Liver (tissue), 9 donors: ENCODE measurements around the gene KIF17. TPM values are rescaled to one million over a fixed set of nuclear protein-coding genes. Genes with fewer than 3 reads are reported as not detected.

ENCODE experiments used
- DNase-seq: peaks from one replicate; pipeline ENCODE4 v3.0.0-alpha.2; 2017; ENCODE audit warnings: low spot score
- H3K27ac ChIP-seq, 2 donors: one replicate each; pipeline ENCODE4 v1.7.0; 2013; ENCODE audit warnings: inconsistent platforms in 2 of 2, low read length in 2 of 2, control low read depth in 1 of 2, low read depth in 1 of 2, mild to moderate bottlenecking in 1 of 2
- H3K27me3 ChIP-seq, 4 donors: one replicate each; pipeline versions ENCODE4 v1.6.1 to v1.7.0; 2013; ENCODE audit warnings: low read length in 3 of 4, inconsistent platforms in 1 of 4, mild to moderate bottlenecking in 1 of 4, moderate library complexity in 1 of 4; ENCODE audit not compliant: control insufficient read depth in 4 of 4, insufficient read depth in 4 of 4
- H3K36me3 ChIP-seq, 4 donors: one replicate each; pipeline versions ENCODE4 v1.6.1 to v1.7.0; 2013; ENCODE audit warnings: low read length in 3 of 4, mild to moderate bottlenecking in 3 of 4, low read depth in 1 of 4, moderate library complexity in 1 of 4; ENCODE audit not compliant: control insufficient read depth in 4 of 4, insufficient read depth in 3 of 4
- H3K4me1 ChIP-seq, 4 donors: one replicate each; pipeline versions ENCODE4 v1.6.1 to v1.7.0; 2013; ENCODE audit warnings: low read length in 3 of 4, mild to moderate bottlenecking in 3 of 4, moderate library complexity in 1 of 4; ENCODE audit not compliant: control insufficient read depth in 4 of 4, insufficient read depth in 4 of 4
- H3K4me3 ChIP-seq, 3 donors: one replicate each; pipeline versions ENCODE4 v1.6.1 to v1.7.0; 2013; ENCODE audit warnings: low read length in 3 of 3, control low read depth in 1 of 3, low read depth in 1 of 3, mild to moderate bottlenecking in 1 of 3
- H3K9ac ChIP-seq, 2 donors: one replicate each; pipeline ENCODE4 v1.7.0; 2013; ENCODE audit warnings: low read length in 2 of 2, mild to moderate bottlenecking in 2 of 2, moderate library complexity in 2 of 2, control low read depth in 1 of 2, low read depth in 1 of 2
- H3K9me3 ChIP-seq, 4 donors: one replicate each; pipeline versions ENCODE4 v1.6.1 to v1.7.0; 2013; ENCODE audit warnings: low read length in 3 of 4; ENCODE audit not compliant: control insufficient read depth in 4 of 4
- CTCF ChIP-seq: fragments of 150-350 bp; IDR thresholded peaks from 2 replicates; pipeline ENCODE4 v1.5.1; 2017; ENCODE audit warnings: improper control_type of control experiment, low read depth, low read length; ENCODE audit not compliant: missing input control
- EGR1 ChIP-seq, 2 donors: IDR thresholded peaks; 2 replicates each; pipeline ENCODE4 v1.6.1; 2016 to 2018; ENCODE audit warnings: antibody characterized with exemption in 2 of 2, low read depth in 2 of 2
- FOXA1 ChIP-seq: IDR thresholded peaks from 2 replicates; pipeline ENCODE4 v1.6.1; 2016; ENCODE audit warnings: antibody characterized with exemption
- GABPA ChIP-seq, 2 donors: IDR thresholded peaks in 1 of 2; conservative IDR thresholded peaks in 1 of 2; 2 replicates each; pipeline ENCODE4 v1.6.1; 2016; ENCODE audit warnings: antibody characterized with exemption in 2 of 2, mild to moderate bottlenecking in 1 of 2, moderate library complexity in 1 of 2
- HNF4A ChIP-seq, 2 donors: conservative IDR thresholded peaks; 2 replicates each; pipeline ENCODE4 v1.6.1; 2016; ENCODE audit warnings: antibody characterized with exemption in 2 of 2, mild to moderate bottlenecking in 2 of 2
- HNF4G ChIP-seq: IDR thresholded peaks from 2 replicates; pipeline ENCODE4 v1.6.1; 2016; ENCODE audit warnings: antibody characterized with exemption
- MAX ChIP-seq: IDR thresholded peaks from 2 replicates; pipeline ENCODE4 v1.6.1; 2016; ENCODE audit warnings: antibody characterized with exemption
- NR2F2 ChIP-seq: IDR thresholded peaks from 2 replicates; pipeline ENCODE4 v1.6.1; 2016; ENCODE audit warnings: antibody characterized with exemption
- RAD21 ChIP-seq, 2 donors: IDR thresholded peaks; 2 replicates each; pipeline ENCODE4 v1.6.1; 2016; ENCODE audit warnings: antibody characterized with exemption in 2 of 2, mild to moderate bottlenecking in 2 of 2
- REST ChIP-seq: IDR thresholded peaks from 2 replicates; pipeline ENCODE4 v1.6.1; 2016; ENCODE audit warnings: antibody characterized with exemption, mild to moderate bottlenecking
- RXRA ChIP-seq, 2 donors: IDR thresholded peaks; 2 replicates each; pipeline ENCODE4 v1.6.1; 2017 to 2018; ENCODE audit warnings: antibody characterized with exemption in 2 of 2, mild to moderate bottlenecking in 1 of 2
- SP1 ChIP-seq: IDR thresholded peaks from 2 replicates; pipeline ENCODE4 v1.6.1; 2018; ENCODE audit warnings: antibody characterized with exemption, mild to moderate bottlenecking
- TAF1 ChIP-seq: conservative IDR thresholded peaks from 2 replicates; pipeline ENCODE4 v1.6.1; 2016; ENCODE audit warnings: antibody characterized with exemption, mild to moderate bottlenecking
- YY1 ChIP-seq: IDR thresholded peaks from 2 replicates; pipeline ENCODE4 v1.6.1; 2016; ENCODE audit warnings: antibody characterized with exemption, mild to moderate bottlenecking
- ZBTB33 ChIP-seq: IDR thresholded peaks from 2 replicates; pipeline ENCODE4 v1.6.1; 2016; ENCODE audit warnings: antibody characterized with exemption
- WGBS: extraction: QIAGEN DNeasy Blood & Tissue Kit; methylation state at CpG from one replicate; pipeline ENCODE4 v1.1.7; 2013; 5-methylcytosine and 5-hydroxymethylcytosine counted together
- polyA plus RNA-seq, 2 donors: library from polyadenylated mRNA; stranded (reverse) in 1 of 2; unstranded in 1 of 2; fragments of 200-250 nt in 1 of 2; fragments of >200 nt in 1 of 2; fragmentation: Nextera tagmentation in 1 of 2; extraction: Ambion mirVana in 1 of 2; gene quantifications; one replicate each; pipeline versions ENCODE4 v1.2.1 to v1.2.3, GENCODE V29; 2013 to 2015
- total RNA-seq, 2 donors: library from RNA; depleted of rRNA; stranded (reverse); fragments of >200 nt; gene quantifications; one replicate each; pipeline ENCODE4 v1.2.3, GENCODE V29; 2014
- donor health status: healthy.
- donor health status: healthy.
- donor health status: healthy.
- donor health status: healthy.
- donor health status: healthy.

Gene KIF17
- total and polyA plus RNA-seq, 4 donors = 1.0 to 2.7 (median 2.0) TPM

- WGBS = 94% methylated on average over 29 of the region's 29 CpGs
- H3K4me3 ChIP-seq = no peak overlapping the region
- no peak overlapping the region for H3K9ac ChIP-seq
- H3K27ac ChIP-seq = no peak overlapping the region
- no peak for DNase-seq
- H3K36me3 ChIP-seq = no peaks in the 10 kb centered on the region
- H3K9me3 ChIP-seq = no peaks in the 10 kb centered on the region
- no peaks in the 10 kb centered on the region for H3K27me3 ChIP-seq
- TF ChIP-seq ZBTB33 = no peak
- peaks cover 0 to 8% (median 5%) of the 10 kb centered on the region in 4 donors for H3K4me1 ChIP-seq
These were observed 3.6 kb upstream of the KIF17 start for GRCh38 chr1:20721117-20722061.

- Histone ChIP-seq H3K4me3 (no peak overlapping the region), H3K9me3 (no peaks in the 10 kb centered on the region), H3K27ac (no peak overlapping the region), H3K27me3 (no peaks in the 10 kb centered on the region), H3K36me3 (no peaks in the 10 kb centered on the region), H3K9ac (no peak overlapping the region), H3K4me1 (peaks cover 0 to 8% (median 5%) of the 10 kb centered on the region in 4 donors)
- 92% methylated on average over 12 of the region's 12 CpGs for WGBS
- no peak for DNase-seq
- no peak for TF ChIP-seq RXRA (IDR thresholded peaks at IDR 0.05)
- no peak for TF ChIP-seq EGR1 (IDR thresholded peaks at IDR 0.05; ENCODE audit: low read depth in 2 of 2)
- TF ChIP-seq ZBTB33 = no peak
- no peak for TF ChIP-seq TAF1
- TF ChIP-seq GABPA (IDR thresholded peaks at IDR 0.05 in 1 of 2, conservative IDR thresholded peaks at IDR 0.05 in 1 of 2) = no peak
- TF ChIP-seq NR2F2 = no peak
- no peak for TF ChIP-seq HNF4A (conservative IDR thresholded peaks at IDR 0.05)
- TF ChIP-seq SP1 = no peak
- TF ChIP-seq MAX = no peak
- no peak for TF ChIP-seq YY1
- TF ChIP-seq REST = no peak
- TF ChIP-seq HNF4G = no peak
- TF ChIP-seq RAD21 (IDR thresholded peaks at IDR 0.05) = no peak
- no peak for TF ChIP-seq FOXA1
- no peak for TF ChIP-seq CTCF
These were observed 2.9 kb upstream of the KIF17 start for GRCh38 chr1:20720631-20721091.
